Mucosa of stomach (tissue), 1 donor: ENCODE measurements around the gene ALG14.
"Not testable (repeated sequence)": the region's sequence is repeated elsewhere in the genome, so short reads cannot be mapped to it uniquely, and the experiment has no call there.

Experiments
- H3K27me3 ChIP-seq: one replicate; pipeline ENCODE4 v1.7.0; 2013; ENCODE audit warnings: mild to moderate bottlenecking, low read length; ENCODE audit not compliant: control insufficient read depth, insufficient read depth
- H3K36me3 ChIP-seq: one replicate; pipeline ENCODE4 v1.7.0; 2013; ENCODE audit warnings: low read length; ENCODE audit not compliant: control insufficient read depth, insufficient read depth
- H3K4me1 ChIP-seq: one replicate; pipeline ENCODE4 v1.7.0; 2013; ENCODE audit warnings: mild to moderate bottlenecking, low read length; ENCODE audit not compliant: control insufficient read depth, insufficient read depth
- H3K4me3 ChIP-seq: one replicate; pipeline ENCODE4 v1.7.0; 2013; ENCODE audit warnings: low read length
- H3K9ac ChIP-seq: one replicate; pipeline ENCODE4 v1.7.0; 2013; ENCODE audit warnings: mild to moderate bottlenecking, low read length, moderate library complexity
- H3K9me3 ChIP-seq: one replicate; pipeline ENCODE4 v1.7.0; 2013; ENCODE audit warnings: mild to moderate bottlenecking, low read length, moderate library complexity; ENCODE audit not compliant: control insufficient read depth
- donor health status: Pancreatic carcinoma.

ALG14 gene

DNA sequence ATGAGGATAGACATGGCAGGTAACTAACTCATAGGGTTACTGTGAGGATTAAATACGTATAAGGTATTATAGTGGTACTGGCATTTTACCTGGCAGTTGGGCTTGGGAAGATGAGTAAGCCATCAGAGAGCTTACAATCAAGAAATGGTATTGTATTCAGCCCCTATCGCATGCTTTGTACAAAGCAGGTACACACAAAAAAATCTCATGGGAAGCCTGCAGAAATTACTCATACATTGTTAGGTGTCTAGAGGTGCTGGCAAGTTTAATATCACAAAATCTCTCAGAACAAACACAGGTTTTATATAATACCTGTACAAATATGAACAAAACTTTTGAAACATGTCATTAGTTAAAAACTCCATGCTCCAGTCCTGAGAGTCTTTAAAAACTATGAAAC lies 74.0 kb downstream of the ALG14 start:
- Histone ChIP-seq H3K9me3 (no peaks in the 10 kb centered on the region), H3K36me3 (no peaks in the 10 kb centered on the region), H3K9ac (no peak overlapping the region), H3K27me3 (no peaks in the 10 kb centered on the region), H3K4me3 (no peak overlapping the region), H3K4me1 (no peaks in the 10 kb centered on the region)

DNA sequence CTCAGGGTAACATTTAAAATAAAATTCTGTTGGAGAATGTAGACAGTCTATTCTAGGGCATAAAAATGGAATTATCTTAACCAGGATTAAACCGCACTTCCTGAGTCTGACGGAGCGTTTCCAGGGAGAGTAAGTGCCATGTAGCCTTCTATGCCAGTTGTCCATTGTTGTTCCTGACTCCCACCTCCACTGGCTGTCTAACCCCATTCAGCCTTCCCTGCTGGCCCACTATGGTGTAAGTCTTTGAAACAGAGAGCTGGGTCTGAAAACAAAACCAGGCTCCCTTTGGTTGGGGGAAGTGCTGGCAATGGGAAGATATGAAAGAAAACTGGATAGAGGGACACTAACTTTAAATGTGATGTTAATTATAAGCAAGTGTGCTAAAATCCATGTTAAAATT lies 74.6 kb downstream of the ALG14 start:
- H3K9ac ChIP-seq: no peak overlapping the region
- no peak overlapping the region for H3K4me3 ChIP-seq
- H3K9me3 ChIP-seq: no peaks in the 10 kb centered on the region
- H3K4me1 ChIP-seq: no peaks in the 10 kb centered on the region
- H3K27me3 ChIP-seq: no peaks in the 10 kb centered on the region
- no peaks in the 10 kb centered on the region for H3K36me3 ChIP-seq

DNA sequence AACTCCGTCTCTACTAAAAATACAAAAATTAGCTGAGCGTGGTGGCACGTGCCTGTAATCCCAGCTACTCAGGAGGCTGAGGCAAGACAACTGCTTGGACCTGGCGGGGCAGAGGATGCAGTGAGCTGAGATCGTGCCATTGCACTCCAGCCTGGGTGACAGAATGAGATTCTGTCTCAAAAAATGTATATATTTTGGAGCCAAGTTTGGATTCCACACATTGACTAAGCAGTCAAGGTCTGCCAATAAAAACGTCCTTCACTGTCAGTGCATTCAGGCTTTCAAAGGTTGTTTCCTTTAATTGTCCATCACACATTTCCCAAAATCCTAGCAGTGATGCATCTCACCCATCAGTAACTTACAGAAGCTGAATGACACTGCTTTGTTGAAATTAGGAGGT lies 77.2 kb downstream of the ALG14 start:
- H3K4me3 ChIP-seq, H3K4me1 ChIP-seq, H3K9ac ChIP-seq: not testable (repeated sequence)

DNA sequence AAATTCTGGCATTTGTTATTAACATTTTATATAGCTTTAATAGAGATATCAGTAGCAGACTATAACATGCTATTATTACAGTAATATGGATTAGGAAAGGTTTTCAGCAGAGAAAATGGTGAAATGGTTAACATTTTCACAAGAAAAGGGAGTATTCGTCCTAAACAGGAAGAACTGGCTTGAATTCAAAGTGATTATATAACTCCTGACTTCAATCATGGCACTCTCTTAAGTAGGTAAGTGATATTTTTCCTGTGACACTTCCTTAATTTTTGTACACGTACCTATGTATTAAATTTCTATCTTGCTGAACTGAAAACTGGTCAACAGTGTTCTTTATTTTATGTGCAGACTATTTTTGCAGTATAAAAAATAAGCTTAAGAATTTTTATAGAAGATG lies 77.9 kb downstream of the ALG14 start:
- Histone ChIP-seq H3K4me1 (peaks cover 2% of the 10 kb centered on the region), H3K9me3 (no peaks in the 10 kb centered on the region), H3K4me3 (no peak overlapping the region)

More for the DNA sequence above, 77.2 kb downstream of the ALG14 start:
- not testable (repeated sequence) for H3K27me3 ChIP-seq, H3K36me3 ChIP-seq, H3K9me3 ChIP-seq

DNA sequence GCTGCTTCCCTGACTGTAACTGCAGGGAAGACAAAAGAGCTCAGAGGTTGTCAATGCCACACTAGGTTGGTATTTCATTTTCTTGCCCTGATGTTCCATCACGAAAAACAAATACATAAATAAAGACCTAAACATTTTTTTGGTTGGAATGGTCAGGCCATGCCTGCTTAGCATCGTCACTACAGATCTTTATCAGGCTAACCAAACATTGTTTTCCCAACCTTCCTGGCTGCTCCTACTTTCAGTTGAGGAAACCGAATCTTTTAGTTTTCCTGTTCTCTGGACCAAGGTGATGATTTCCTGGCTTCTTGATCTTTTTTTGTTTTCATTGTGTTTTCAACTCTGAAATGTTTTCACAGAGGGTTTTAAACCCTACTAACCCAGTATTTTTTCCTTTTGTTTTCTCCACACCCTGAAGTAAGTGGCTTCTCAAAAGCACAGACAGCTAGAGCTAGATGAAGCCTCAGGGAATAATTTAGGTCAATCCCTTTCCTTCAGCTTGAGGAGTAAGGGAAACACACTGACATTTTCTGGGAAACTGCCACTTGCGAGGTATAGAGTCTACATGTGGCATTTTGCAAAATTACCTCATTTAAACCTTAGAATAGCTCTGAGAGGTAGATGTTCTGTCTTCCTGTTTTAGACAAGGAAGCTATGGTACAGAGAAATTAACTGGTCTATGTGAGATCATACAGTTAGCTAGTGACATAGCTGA lies 78.7 kb downstream of the ALG14 start:
- no peak overlapping the region for H3K9ac ChIP-seq
- H3K27me3 ChIP-seq: no peaks in the 10 kb centered on the region
- peaks cover 8% of the 10 kb centered on the region for H3K4me1 ChIP-seq
- H3K4me3 ChIP-seq: no peak overlapping the region
- H3K9me3 ChIP-seq: no peaks in the 10 kb centered on the region
- no peaks in the 10 kb centered on the region for H3K36me3 ChIP-seq

More for the DNA sequence above, 77.9 kb downstream of the ALG14 start:
- no peaks in the 10 kb centered on the region for H3K27me3 ChIP-seq
- H3K9ac ChIP-seq: no peak overlapping the region
- no peaks in the 10 kb centered on the region for H3K36me3 ChIP-seq

DNA sequence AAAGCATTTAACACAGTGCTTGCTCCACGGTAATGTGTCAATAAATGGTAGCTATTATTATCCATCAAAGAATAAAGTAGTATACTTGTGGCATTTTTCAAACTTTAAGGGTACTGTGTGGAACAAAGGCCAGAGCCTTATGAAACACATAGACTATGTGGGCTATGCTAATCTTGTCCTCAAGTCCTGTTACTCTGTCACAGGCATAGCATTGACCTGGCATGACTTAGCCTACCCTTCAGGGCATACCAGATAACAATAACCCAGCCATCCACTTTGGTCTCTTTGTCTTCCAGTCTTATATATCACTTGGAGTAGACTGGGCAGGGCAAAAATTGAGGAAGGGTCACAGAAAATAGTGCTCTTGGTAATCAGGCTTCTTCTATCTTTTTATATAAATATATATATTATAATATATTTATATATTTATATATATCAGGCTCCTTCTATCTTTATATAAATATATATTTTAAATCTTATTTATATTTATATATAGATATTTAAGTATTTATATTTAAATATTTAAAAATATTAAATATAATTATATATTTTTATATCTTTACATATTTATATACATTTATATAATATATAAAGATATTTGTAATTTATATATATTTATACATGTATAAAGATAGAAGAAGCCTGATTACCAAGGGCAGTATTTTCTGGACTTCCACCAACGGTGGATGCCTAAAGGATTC lies 79.7 kb downstream of the ALG14 start:
- Histone ChIP-seq H3K36me3 (no peaks in the 10 kb centered on the region), H3K4me1 (peaks cover 8% of the 10 kb centered on the region), H3K27me3 (no peaks in the 10 kb centered on the region), H3K9me3 (no peaks in the 10 kb centered on the region), H3K9ac (no peak overlapping the region), H3K4me3 (no peak overlapping the region)

DNA sequence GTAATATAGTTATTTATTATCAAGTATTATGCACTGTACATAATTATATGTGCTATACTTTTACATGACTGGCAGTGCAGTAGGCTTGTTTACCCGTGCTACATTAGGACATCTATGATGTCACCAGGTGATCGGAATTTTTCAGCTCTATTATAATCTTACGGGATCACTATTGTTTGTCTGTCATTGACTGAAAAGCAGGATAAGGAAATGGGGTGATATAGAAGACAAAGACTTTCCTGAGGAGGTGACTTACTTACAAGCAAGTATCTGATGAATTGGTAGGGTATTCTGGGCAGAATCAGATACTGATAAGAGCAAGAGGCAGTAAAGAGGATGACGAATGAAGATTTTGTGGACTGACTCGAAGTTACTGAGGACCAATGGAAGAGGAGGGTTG lies 80.6 kb downstream of the ALG14 start:
- H3K4me1 ChIP-seq: peaks cover 8% of the 10 kb centered on the region
- H3K4me3 ChIP-seq: no peak overlapping the region
- no peak overlapping the region for H3K9ac ChIP-seq
- no peaks in the 10 kb centered on the region for H3K36me3 ChIP-seq
- no peaks in the 10 kb centered on the region for H3K9me3 ChIP-seq
- no peaks in the 10 kb centered on the region for H3K27me3 ChIP-seq

DNA sequence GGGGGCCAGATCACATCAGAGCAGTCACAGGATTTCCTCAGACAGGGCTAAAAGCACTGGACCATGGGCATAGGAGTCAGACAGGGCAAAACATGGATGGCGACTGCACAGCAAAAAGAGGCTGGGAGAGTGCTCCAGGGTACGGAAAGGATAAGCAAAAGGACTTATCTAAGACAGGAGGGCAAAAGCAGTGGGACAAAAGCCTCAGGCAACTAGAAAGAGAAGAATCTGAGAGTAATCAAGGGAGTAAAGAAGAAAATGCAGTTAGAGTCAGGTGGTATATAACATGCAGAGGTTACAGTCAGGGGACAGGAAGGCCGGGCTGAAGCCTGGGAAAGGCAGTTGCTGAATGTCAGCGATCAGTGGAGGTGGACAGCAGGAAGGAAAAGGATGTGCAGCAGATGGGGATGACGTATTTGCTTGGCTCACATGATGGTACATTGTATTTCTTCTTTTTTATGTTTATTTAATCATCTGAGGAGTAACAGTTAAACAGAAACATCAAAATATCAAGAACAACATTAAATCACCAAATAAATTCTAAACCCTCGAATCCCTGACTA lies 82.8 kb downstream of the ALG14 start:
- Histone ChIP-seq H3K4me1 (peaks cover 8% of the 10 kb centered on the region), H3K9me3 (no peaks in the 10 kb centered on the region), H3K27me3 (no peaks in the 10 kb centered on the region), H3K36me3 (no peaks in the 10 kb centered on the region), H3K9ac (no peak overlapping the region), H3K4me3 (no peak overlapping the region)

DNA sequence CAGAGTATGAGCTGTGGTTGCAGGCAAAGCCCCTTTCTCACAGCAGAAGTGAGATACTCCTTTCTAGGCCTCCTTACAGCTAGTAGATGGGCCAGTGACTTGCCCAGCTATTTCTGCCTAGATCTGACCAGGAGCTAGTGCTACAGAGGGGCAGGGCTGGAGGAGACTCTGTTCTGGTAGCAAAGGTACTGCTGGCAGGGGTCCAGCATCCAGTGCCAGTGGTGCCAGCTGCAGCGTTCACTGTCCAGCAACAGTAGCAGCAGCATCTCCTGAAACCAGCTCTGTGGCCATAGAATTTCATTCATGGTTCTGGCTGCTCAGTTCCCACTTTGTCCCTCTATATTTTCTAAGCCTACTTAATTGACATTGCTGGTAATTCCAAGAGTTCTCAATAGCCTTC lies 83.4 kb downstream of the ALG14 start:
- H3K9ac ChIP-seq: no peak overlapping the region
- H3K4me3 ChIP-seq: no peak overlapping the region
- no peaks in the 10 kb centered on the region for H3K27me3 ChIP-seq
- H3K9me3 ChIP-seq: no peaks in the 10 kb centered on the region
- H3K4me1 ChIP-seq: peaks cover 8% of the 10 kb centered on the region
- H3K36me3 ChIP-seq: no peaks in the 10 kb centered on the region

DNA sequence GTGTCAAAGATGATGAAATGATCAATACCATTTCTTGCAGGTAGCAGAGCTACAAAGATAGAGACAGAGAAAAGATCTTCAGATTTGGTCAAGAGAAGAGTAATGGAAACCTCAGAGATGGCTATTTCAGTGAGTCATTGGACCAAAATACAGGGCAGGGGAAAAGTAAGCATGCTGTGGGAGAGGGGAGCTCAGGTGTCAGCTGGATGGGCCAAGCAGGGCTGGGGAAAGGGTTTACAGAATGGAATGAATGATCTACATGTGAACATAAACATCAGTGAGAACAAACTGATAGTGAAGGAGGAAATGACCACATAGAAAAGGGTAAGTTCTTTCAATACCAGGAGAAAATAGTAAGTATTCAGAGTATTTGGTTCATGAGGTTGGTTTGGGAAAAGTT lies 84.4 kb downstream of the ALG14 start:
- Histone ChIP-seq H3K36me3 (no peaks in the 10 kb centered on the region), H3K4me1 (peaks cover 8% of the 10 kb centered on the region), H3K27me3 (no peaks in the 10 kb centered on the region), H3K4me3 (no peak overlapping the region), H3K9me3 (no peaks in the 10 kb centered on the region), H3K9ac (no peak overlapping the region)

DNA sequence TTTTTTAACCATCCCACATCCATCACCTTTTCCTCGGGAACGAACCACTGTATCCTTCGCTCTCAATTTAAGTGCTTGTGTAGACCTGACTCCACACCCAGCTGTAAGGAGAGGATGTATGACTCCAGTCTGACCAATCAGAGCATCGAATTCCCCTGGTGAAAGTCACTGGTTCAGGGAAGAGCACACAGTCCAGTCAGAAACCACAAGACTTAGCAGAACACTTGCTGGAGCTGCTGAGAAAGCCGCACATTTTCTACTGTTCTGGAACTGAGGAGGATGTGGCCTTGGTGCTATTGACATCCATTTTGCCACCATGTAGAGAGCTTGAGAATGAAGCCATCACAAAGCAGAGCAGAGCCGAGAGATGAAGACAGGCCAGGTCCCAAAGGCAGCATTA lies 86.0 kb downstream of the ALG14 start:
- Histone ChIP-seq H3K4me1 (peaks cover 8% of the 10 kb centered on the region), H3K36me3 (no peaks in the 10 kb centered on the region), H3K27me3 (no peaks in the 10 kb centered on the region), H3K9ac (no peak overlapping the region), H3K9me3 (no peaks in the 10 kb centered on the region), H3K4me3 (no peak overlapping the region)

DNA sequence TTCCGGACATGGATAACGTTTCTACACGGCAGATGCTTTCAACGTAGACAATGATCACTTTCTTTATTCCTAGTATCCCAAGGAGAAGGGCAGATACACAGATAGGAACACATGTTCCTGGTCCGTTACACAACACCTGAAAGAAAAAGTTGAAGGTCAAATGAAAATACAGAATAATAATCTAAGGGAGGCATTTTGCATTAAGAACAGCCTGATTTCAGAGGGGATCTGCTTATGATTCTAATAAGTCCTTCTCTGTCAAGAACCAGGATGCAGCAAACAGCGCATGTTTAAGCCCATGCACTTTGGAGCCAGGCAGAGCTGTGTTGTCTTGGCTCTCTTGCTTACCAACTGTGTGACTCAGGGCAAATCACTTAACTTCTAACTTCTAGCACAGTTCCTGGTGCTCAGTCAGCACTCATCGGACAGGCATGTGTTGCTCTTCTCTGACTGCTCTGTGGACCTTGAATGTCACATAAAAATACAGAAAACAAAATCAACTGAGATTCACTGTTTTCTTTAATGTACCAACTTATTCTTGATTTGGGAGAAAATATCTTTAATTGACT lies 89.5 kb downstream of the ALG14 start:
- Histone ChIP-seq H3K27me3 (no peaks in the 10 kb centered on the region), H3K9ac (no peak overlapping the region), H3K4me3 (no peak overlapping the region), H3K4me1 (no peaks in the 10 kb centered on the region), H3K9me3 (no peaks in the 10 kb centered on the region), H3K36me3 (no peaks in the 10 kb centered on the region)
